OCI-LY1 (cell line): Measurements from ENCODE around the gene ADAMTS15.

Experiments used
- CTCF ChIP-seq: fragments of 200-600 bp; sonication (generic), shearing (Covaris generic); IDR thresholded peaks from 2 replicates; pipeline ENCODE4 v1.5.1; 2017; ENCODE audit warnings: mild to moderate bottlenecking, antibody characterized with exemption, low read length, moderate library complexity, mixed read lengths
- EZH2 ChIP-seq: fragments of 200-600 bp; sonication (generic), shearing (Covaris generic); IDR thresholded peaks from 2 replicates; pipeline ENCODE4 v1.8.0; 2017; ENCODE audit warnings: borderline replicate concordance, mixed run types, mild to moderate bottlenecking, antibody characterized with exemption, low read length, moderate library complexity, mixed read lengths

GRCh38 chr11:130519128-130519932, 70.9 kb downstream of the ADAMTS15 start:
- TF ChIP-seq CTCF, result no peak
- no peak for TF ChIP-seq EZH2
